ENCODE measurements around the gene SRD5A3.
A peak's percentile ranks its signal among the peaks of the same experiment; 100 is the strongest.

SRD5A3 gene

DNA sequence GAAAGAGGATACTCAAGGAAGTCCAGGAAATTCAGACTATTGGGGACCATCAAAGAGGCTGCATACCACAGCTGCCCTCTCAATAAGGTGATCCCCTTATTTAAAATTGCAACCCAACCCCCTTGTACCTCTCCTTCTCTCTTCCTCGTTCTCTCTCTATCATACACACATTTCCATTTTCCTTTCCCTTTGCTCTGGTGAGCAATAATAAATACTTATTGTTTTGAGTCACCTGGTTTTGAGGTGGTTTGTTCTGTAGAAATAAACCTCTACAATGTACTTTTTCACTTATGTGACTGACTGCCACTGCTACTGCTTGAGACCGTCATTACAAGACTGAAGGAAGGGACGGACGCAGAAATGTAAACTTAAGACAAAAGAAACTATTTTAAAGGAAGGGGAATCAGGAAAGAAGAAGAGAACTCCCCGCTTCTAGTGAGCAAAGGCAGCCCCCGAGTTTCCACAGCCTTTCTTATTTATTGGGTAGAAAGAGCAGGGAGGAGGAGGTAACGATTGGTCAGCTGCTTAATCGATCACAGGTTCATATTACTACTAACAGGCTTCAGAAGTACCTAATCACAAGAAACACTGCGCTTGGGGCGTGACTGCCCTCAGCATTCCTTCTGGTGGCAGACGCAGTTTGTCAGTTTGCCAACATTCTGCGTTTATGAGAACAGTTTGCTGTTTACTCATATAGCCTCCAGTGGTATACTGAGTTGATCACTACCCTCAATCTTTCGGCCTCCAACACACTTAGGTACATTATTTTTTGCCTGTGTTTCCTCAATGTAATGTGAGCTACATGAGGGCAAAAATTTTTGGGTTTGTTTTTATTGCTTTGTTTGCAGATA is 32.8 kb downstream of the SRD5A3 start:
- peak; percentile 57 for DNase-seq (ENCODE audit: low spot score)

DNA sequence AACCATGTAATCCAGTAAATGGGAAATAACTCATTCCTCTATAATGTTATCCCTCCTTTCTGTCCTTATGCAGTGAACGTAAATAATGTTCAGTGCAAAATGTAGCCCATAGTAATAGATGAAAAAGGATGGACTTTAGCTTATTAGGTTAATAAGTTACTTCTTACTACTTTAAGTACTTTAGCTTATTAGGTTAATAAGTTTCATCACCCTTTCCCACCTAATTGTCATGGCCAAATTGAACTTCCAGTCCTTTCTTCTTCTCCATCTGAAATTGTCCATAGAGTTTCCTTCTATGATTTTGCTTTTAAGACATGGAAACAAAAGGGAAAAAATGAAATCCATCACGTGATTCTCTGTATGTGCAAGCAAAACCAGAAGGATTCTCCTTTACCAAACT is 34.5 kb downstream of the SRD5A3 start:
- no peak for DNase-seq (ENCODE audit: low spot score)

DNA sequence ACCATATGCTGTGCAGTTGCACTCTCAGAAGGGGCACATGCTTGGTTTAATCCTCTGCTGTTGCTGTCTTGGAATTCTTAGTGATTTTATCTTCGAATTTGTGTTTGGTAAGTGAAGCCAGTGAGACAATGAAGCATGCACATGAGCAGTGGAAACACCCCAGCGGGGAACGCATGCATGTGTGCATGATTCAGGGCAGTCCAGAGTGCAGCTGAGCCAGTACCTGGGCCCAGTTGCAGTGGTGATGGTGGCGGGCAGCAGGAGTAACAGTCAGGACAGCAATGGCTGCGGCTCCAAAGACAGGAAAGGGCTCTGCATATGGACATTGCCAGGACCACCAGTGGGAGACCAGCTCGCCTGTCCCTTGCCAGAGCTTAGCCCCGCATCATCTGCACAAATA is 35.5 kb downstream of the SRD5A3 start:
- no peak for DNase-seq (ENCODE audit: low spot score)

DNA sequence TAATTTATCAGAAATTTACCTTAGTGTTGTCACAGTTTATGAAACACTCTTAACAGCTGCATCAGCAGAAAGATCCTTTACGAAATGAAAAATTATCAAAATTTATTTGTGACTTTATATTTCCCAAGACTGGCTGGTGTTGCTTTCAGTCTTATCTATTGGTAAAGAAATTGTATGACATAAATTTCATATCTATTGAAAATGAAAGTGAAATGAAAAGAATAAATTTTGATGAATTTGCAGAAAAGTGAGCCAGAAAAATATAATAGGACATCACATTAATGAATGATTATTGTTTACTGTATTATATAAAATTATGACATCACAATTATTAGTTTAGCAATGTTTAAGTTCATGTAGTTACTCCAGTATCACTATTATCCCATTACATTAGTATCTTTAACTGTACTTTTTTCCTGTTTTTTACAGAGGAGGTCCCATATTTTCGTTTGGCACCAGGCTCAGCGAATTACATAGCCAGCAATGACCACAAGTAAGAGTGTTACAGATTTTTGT is 36.5 kb downstream of the SRD5A3 start:
- no peak for DNase-seq (ENCODE audit: low spot score)

DNA sequence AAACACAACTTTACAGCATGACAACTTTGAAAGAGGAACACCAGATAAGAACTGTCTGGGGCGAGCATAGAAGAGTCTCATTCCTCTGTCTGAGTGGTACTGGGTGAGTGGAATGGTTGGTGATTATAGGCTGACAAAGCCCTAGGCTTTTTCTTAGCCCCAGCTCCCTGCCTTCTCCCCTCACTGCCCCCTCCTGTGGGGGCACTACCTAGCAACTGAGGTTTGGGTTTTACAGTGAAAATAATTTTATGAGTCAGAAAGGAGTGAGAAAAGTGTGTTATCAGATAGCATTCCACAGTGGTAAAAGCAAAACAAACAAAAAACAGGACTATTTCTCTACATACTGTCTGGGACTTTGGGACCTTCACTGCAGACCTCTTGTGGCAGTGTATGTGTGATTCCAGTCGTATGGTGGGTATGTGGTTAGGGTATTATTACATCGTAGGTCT is 39.2 kb downstream of the SRD5A3 start:
- no peak for DNase-seq (ENCODE audit: low spot score)

DNA sequence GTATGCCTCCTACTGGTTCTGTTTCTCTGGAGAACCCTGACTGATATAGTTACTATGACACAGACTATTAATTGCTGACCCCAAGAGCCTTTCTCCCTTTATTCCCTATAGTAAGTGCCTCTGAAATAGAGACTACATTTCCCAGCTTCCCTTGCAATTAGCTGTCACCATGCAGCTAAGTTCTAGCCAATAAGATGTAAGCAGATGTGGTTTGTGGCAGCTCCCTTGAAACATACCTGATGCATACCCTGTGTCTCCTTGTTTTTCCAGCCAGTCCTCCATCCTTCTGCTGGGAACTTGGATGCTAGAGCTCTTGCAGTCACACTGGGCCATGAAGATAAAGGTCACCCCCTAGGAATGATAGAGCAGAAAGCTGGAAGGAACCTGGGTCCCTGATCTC is 40.0 kb downstream of the SRD5A3 start:
- DNase-seq (ENCODE audit: low spot score): peak; percentile 32

DNA sequence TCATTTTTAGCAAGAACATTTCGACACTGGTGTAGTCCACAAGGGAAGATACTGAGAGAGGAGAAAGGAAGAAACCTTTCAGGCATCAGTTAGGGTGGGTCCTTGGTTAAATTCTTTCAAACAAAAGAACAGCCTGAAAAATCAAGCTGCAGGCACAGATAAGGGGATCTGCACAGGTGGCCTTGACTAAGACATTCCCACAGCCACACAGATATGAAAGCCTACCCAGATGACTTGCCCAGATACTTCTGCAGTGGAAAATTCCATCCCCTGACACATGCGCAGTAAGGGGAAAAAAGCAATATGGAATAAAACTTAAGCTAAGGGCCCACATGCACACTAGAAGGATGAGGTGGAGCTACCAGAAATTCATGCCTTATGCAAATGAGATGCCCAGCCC is 40.8 kb downstream of the SRD5A3 start:
- DNase-seq (ENCODE audit: low spot score): no peak

DNA sequence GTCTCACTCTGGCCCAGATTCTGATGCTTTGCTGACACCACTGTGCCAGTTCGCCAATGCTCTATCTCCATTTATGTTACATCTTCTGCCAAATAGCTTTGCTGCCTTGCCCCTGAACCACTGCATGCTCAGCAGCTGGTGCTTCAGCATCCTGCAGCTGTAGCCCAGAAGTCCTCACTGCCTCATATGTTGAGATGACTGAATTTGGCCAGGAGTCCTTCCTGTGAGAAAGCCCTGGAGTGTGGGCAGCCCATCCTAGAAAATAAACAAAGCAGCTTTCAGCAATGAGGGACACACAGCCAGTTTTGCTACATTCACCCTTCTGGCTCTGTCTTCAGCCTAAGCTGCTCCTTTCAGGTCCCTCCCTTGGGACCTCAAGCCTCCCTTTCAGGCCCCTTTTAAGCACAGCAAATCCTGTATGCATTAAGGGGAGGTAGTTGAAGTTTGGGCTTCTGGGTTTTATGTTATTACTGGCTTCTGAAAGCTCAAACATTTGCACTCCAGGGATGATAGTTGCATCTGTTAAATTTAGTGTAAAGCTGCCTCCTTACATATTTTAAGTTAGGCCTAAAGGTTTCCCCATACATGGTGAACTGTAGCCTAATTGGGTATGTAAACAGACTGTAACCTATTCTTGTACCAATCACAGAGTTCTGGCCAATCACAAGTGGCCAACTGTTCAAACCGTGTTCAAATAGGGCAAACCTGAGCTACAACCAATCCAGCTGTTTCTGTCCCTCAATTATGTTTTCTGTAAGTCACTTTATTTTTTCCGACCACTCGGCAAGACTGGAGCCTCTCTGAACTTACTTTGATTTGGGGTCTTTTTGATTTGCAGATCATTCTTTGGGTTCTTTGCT is 47.6 kb downstream of the SRD5A3 start:
- no peak for DNase-seq (ENCODE audit: low spot score)

DNA sequence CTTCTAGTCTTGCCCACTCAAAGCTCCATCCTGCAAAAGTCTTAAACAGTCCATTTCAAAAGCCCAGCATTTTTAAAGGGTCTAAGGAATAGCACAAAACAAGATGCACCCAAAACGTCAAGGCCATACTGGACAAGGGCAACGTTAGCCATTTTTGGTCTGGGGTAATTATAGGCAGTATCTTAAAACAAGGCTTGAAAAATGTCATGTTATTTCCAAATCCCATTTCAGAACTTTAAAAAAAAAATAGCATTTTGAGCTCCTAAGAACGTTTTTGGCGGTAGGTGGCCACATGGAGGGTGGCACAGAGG is 49.1 kb downstream of the SRD5A3 start:
- DNase-seq (ENCODE audit: low spot score): no peak

DNA sequence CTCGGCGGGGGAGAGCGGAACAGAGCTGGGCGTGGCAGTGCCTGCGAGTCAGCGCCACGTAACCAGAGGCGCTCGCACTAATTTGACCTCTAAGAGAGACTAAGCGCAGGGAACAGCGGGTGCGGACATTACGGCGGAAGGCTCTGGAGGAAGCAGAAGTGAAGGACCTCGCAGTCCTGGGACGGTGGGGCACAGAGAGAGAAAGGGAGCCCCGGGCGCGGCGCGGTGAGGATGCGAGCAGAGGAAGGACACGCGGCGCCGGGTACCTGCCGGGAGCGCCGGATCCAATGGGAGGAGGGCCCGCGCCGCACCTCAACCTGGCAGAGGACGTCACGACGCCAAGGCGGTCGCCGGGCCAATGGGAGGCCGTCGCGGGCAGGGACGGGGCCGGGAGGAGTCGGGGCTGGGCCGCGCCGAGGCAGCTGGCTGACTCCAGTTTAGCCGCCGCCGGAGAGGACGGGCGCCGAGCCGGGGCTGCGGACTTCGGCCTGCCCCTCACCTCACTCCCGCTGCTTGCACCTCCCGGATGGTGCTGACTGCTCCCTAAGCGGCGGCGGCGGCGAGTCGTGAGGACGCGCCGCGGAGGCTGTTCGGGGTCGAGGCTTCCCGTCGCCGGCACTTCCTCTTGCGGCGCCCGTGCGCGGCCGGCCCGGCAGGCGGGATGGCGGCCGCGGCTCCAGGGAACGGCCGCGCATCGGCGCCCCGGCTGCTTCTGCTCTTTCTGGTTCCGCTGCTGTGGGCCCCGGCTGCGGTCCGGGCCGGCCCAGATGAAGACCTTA is 49.7 kb downstream of the SRD5A3 start, which contains the start of gene TMEM165:
TMEM165 (plus strand) TSS at position 429 of the 779 bp plus-strand sequence; CDS start at position 662, 233 bp downstream.
- DNase-seq (ENCODE audit: low spot score): peak; percentile 93

DNA sequence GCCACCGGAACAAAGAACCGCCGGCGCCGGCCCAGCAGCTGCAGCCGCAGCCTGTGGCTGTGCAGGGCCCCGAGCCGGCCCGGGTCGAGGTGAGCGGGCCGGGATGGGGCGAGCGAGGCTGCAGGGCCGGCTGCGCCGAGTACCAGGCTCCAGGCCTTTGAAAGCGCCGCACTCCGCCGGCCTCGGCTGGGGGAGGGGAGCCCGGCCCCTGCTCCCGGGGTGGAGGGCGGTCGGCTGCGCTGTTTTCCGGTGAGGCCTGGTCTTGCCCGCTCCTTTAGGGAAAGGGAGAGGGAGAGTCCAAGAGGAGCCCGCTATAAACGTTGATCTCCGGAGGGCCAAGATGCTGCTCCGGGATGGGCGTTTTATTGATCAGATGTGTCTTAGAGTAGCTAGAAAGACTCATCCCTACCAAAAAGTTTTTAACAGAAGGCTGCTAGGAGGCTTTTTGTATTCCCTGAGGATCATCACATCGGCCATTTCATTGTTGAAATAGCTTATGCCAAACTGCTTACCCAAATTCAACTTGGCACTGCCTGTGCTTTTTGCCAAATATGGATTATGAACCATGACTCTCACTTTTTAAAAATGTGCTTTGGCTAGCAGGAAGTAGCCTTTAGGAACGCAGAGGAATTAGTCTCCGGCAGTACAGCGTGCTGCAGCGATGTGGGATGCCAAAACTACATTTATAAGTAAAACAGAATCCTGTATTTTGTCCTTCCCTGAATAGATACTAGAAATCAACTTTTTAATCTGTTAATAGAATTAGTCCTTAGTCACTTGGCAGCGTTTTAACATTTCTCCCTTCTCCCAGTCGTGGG is 50.5 kb downstream of the SRD5A3 start:
- peak; percentile 50 for DNase-seq (ENCODE audit: low spot score)

DNA sequence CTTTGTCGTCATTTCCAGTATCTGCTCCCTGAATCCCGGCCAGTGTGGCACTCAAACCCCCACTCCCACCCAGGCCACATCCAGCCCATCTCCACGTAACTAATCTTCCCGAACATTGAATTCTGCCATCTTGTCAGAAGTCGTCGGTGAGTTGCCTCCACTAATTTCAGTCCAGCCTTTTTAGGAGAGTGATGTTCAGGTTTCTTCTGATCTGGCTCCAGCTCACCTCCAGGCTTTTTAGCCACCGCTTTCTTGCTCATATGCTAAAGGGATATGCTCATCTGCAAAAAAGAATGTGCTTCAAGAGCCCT is 51.0 kb downstream of the SRD5A3 start:
- DNase-seq (ENCODE audit: low spot score): no peak

DNA sequence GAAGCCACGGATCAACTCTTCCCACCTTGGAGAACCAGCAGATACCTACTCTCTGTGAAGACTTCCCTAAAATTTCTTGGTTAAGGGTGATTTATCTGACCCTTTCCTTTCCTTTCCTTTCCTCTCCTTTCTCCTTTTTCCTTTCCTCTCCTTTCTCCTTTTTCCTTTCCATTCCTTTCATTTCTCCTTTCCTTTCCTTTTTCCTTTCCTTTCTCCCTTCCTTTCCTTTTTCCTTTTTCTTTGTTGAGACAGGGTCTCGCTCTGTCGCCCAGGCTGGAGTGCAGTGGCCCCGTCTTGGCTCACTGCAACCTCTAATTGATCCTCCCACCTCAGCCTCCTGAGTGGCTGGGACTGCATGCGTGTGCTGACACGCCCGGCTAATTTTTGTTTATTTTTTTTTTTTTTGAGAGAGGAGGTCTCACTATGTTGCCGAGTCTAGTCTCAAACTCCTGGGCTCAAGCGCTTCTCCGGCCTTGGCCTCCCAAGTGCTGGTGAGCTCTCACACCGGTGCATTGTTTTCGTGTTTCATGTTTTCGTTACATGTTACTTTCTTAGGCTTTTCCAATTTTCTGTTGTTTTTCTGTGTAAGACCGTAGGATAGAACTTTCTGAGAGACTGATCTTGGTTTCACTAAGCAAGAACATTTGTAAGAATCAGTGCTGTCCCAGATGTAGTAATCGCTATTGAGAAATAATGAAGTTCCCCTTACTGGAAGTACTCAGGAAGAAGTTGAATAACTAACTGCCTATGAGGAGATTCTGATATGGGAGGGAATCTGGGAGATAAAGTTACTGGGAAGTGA is 51.7 kb downstream of the SRD5A3 start:
- DNase-seq (ENCODE audit: low spot score): peak; percentile 57

DNA sequence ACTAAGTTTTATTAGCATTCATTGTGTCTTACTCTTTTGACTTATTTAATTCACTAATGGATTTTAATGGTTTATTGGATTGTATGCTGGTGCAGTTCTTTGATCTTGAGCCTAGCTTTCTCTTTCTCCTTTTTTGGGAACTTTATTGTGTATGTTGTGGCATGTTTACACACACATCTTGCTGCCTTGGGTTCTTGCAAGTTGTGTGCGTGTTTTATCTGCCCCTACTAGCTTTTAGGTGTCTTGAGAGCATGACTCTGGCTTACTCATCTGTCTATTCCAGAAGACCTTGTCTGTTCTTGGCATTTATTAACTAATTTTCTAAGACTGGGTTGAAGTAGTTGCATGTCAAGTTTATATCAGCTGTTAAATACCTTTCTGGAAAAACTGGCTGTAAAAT is 52.4 kb downstream of the SRD5A3 start:
- DNase-seq (ENCODE audit: low spot score): peak; percentile 43

DNA sequence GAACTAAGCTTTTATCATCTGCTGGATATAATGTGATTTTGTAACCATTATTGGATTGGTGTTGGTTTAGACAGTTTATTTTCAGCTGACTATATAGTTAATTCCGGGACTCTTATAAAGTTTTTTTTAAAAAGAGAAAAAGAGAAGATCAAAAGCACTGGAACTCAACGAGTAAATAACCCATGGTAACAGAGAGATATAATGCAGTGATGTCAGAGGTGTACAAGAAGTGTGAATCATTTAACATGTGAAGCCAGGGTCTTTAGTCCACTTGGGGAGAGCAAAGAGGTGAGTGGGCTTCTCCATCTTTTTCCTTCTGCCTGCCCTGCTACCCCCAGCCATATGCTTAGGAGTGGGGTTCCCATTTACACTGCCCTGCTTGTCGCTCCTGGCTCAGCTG is 52.9 kb downstream of the SRD5A3 start:
- no peak for DNase-seq (ENCODE audit: low spot score)

DNA sequence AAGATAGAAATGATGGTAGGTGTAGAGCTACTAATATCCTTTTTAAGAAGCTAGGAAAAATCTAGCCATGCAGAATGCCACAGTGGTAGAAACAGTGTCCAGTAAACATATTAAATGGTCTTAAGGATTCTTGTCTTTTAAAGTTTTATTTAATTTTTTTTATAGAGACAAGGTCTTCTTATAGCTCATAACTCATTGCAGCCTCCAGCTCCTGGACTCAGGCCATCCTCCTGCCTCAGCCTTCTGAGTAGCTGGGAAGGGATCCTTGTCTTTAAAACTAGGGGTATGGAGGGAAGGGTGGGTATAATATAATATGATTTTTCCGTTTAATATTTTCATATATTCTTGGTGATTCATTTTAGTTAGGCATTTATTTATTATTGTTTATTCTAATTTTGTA is 53.5 kb downstream of the SRD5A3 start:
- no peak for DNase-seq (ENCODE audit: low spot score)

DNA sequence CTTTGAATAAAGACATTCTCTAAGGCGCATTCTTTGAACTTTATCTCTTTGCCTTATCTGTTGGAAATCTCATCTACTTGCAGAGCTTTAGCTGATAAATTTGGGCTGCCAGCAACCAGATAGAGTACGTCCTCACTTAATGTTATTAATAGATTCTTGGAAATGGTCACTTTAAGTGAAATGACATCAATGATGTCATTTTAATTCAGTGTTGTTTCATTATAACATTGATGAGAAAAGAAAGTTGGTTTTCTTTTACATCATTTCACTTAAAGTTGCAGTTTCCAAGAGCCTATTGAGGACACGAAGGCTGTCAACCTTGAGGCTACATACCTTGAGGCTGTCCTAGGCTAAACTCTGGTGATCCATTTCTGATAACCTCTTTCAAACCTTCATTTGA is 59.0 kb downstream of the SRD5A3 start:
- no peak for DNase-seq (ENCODE audit: low spot score)

DNA sequence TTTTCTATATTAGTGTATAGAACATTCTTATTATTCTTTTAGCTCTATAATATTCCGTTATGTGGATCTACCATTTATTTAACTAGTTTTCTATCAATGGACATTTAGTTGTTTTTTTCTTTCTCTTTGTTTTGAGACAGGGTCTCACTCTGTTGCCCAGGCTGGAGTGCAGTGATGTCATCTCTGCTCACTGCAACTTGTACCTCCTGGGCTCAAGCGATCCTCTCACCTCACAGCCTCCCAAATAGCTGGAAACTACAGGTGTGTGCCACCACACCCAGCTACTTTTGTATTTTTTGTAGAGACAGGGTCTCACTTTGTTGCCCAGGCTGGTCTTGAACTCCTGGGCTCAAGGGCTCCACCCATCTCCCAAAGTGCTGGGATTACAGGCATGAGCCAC is 60.5 kb downstream of the SRD5A3 start:
- no peak for DNase-seq (ENCODE audit: low spot score)

DNA sequence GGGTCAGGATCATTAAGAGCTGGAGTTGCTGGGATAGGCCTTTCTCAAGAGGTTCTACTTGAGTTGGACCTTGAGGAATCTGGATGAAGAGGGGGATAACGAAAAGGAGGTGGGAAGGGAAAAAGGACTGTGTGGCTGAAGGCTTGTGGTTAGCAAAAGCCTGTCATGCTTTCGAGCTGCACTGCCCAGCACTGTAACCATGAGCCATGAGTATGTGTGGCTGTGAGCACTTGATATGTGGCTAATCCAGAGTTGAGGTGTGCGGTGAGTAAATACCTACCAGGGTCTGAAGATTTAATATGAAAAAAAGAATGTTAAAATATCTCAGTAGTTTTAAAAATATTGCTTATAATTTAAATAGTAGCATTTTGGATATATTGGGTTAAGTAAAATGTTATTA is 61.1 kb downstream of the SRD5A3 start:
- DNase-seq (ENCODE audit: low spot score): peak; percentile 38

DNA sequence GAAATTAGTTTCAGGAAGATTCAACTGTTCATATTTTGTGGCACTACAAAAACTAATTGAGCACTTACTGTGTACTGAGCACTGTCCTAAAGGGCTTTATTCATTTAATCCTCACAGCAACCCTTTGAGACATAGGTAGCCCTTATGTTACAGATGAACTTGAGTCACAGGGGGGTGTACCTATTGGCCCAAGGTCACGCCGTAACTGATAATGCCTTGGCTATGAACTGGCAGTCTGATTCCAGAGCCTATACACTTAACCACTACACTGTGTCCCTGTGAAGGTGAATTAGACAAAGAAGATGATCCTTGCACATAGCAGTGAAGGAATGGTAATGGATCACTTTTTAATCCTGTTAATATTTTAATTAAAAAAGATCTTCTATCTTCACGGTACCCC is 61.7 kb downstream of the SRD5A3 start:
- no peak for DNase-seq (ENCODE audit: low spot score)
